ENCODE results near the gene FRMD4A. TPM values are rescaled to one million over a fixed set of nuclear protein-coding genes. Genes with fewer than 3 reads are reported as not detected.

The FRMD4A gene
- total RNA-seq, 1 experiment from 2014 or later, result 18.3 TPM

- no TSS peak for BruUV-seq (replicated peaks)
Measured at GRCh38 chr10:14322526-14323188, 8.1 kb downstream of the FRMD4A start.

GRCh38 chr10:14318007-14318406, 12.7 kb downstream of the FRMD4A start:
- H3K79me2 ChIP-seq (ENCODE audit: low read depth), result no peaks in the 10 kb centered on the region
- H3K27ac ChIP-seq, result no peak overlapping the region
- H3K4me2 ChIP-seq, result no peak overlapping the region
- H3K4me1 ChIP-seq (replicated peaks; ENCODE audit: insufficient read depth), result no peaks in the 10 kb centered on the region
- H2AFZ ChIP-seq, result no peak overlapping the region
- no peaks in the 10 kb centered on the region for H3K9me2 ChIP-seq (ENCODE audit: insufficient read depth)
- BruUV-seq (replicated peaks), result no TSS peak
- H3K36me3 ChIP-seq (ENCODE audit: low read depth), result no peaks in the 10 kb centered on the region
- no peaks in the 10 kb centered on the region for H3K9me3 ChIP-seq (ENCODE audit: insufficient read depth, low read depth)
- H4K20me1 ChIP-seq (ENCODE audit: insufficient read depth), result no peaks in the 10 kb centered on the region
- CTCF ChIA-PET, result no interaction called here
- no peak for DNase-seq
- no peaks in the 10 kb centered on the region for H3F3A ChIP-seq (ENCODE audit: insufficient read depth, low read depth)
- intact Hi-C loops (cut with micrococcal nuclease; ENCODE audit: unreplicated experiment), result no loop called here
- peaks cover 55% of the 10 kb centered on the region for H3K27me3 ChIP-seq (ENCODE audit: insufficient read depth, low read depth)
- no peak overlapping the region for H3K4me3 ChIP-seq
- POLR2A ChIA-PET (ENCODE audit: unreplicated experiment), result no interaction called here
- TF ChIP-seq EZH2 (IDR thresholded peaks at IDR 0.05; ENCODE audit: low read depth), result no peak
- no peak for TF ChIP-seq CTCF (conservative IDR thresholded peaks at IDR 0.05)

More at GRCh38 chr10:14322526-14323188, 8.1 kb downstream of the FRMD4A start:
- Histone ChIP-seq H3K27me3 (ENCODE audit: insufficient read depth, low read depth) (peaks cover 49% of the 10 kb centered on the region), H3K27ac (no peak overlapping the region), H3K4me2 (no peak overlapping the region), H2AFZ (no peak overlapping the region), H3K9me2 (ENCODE audit: insufficient read depth) (no peaks in the 10 kb centered on the region), H3K4me1 (replicated peaks; ENCODE audit: insufficient read depth) (no peaks in the 10 kb centered on the region), H3K36me3 (ENCODE audit: low read depth) (no peaks in the 10 kb centered on the region), H3K79me2 (ENCODE audit: low read depth) (no peaks in the 10 kb centered on the region), H4K20me1 (ENCODE audit: insufficient read depth) (no peaks in the 10 kb centered on the region), H3K4me3 (no peak overlapping the region), H3F3A (ENCODE audit: insufficient read depth, low read depth) (no peaks in the 10 kb centered on the region), H3K9me3 (ENCODE audit: insufficient read depth, low read depth) (no peaks in the 10 kb centered on the region)
- ChIA-PET POLR2A (ENCODE audit: unreplicated experiment) (no interaction called here), CTCF (no interaction called here)
- no peak for DNase-seq
- TF ChIP-seq EZH2 (IDR thresholded peaks at IDR 0.05; ENCODE audit: low read depth) (no peak), CTCF (conservative IDR thresholded peaks at IDR 0.05) (no peak)
- intact Hi-C loops (cut with micrococcal nuclease; ENCODE audit: unreplicated experiment), result no loop called here

GRCh38 chr10:14312014-14312413, 18.7 kb downstream of the FRMD4A start:
- H3F3A ChIP-seq (ENCODE audit: insufficient read depth, low read depth), result no peaks in the 10 kb centered on the region
- H4K20me1 ChIP-seq (ENCODE audit: insufficient read depth), result no peaks in the 10 kb centered on the region
- POLR2A ChIA-PET (ENCODE audit: unreplicated experiment), result no interaction called here
- H3K27ac ChIP-seq, result no peak overlapping the region
- H3K36me3 ChIP-seq (ENCODE audit: low read depth), result no peaks in the 10 kb centered on the region
- H3K4me2 ChIP-seq, result no peak overlapping the region
- intact Hi-C loops (cut with micrococcal nuclease; ENCODE audit: unreplicated experiment), result no loop called here
- no peak overlapping the region for H2AFZ ChIP-seq
- H3K9me3 ChIP-seq (ENCODE audit: insufficient read depth, low read depth), result no peaks in the 10 kb centered on the region
- no peaks in the 10 kb centered on the region for H3K4me1 ChIP-seq (replicated peaks; ENCODE audit: insufficient read depth)
- H3K27me3 ChIP-seq (ENCODE audit: insufficient read depth, low read depth), result peaks cover 75% of the 10 kb centered on the region
- no peaks in the 10 kb centered on the region for H3K79me2 ChIP-seq (ENCODE audit: low read depth)
- no peak overlapping the region for H3K4me3 ChIP-seq
- no peak for DNase-seq
- BruUV-seq (replicated peaks), result no TSS peak
- CTCF ChIA-PET, result no interaction called here
- no peaks in the 10 kb centered on the region for H3K9me2 ChIP-seq (ENCODE audit: insufficient read depth)
- no peak for TF ChIP-seq EZH2 (IDR thresholded peaks at IDR 0.05; ENCODE audit: low read depth)
- no peak for TF ChIP-seq CTCF (conservative IDR thresholded peaks at IDR 0.05)
